Left cardiac atrium (tissue), 4 donors: ENCODE data around the gene LARP7. TPM values are rescaled to one million over a fixed set of nuclear protein-coding genes. Genes with fewer than 3 reads are reported as not detected.
"Not testable (repeated sequence)": the region's sequence is repeated elsewhere in the genome, so short reads cannot be mapped to it uniquely, and the experiment has no call there.

Source experiments
- ATAC-seq, 2 donors: fragments of 200-7000 bp; cut with Tn5 transposase; one replicate each; pipeline ENCODE4 v1.9.1; 2020; ENCODE audit warnings: mild to moderate bottlenecking in 2 of 2, moderate library complexity in 2 of 2
- DNase-seq: peaks from one replicate; pipeline ENCODE4 v3.0.0-alpha.2; 2020
- intact Hi-C, 2 donors: fragments of 100-400 bp; cut with DNase I; formaldehyde crosslinking; loops; one replicate each; pipeline versions ENCODE4 v1.14.1 to v1.15.1; 2022 to 2023
- long read RNA-seq: library from polyadenylated mRNA; unstranded; transcript quantifications from one replicate; pipeline ENCODE4 v2.0.0, GENCODE V29; 2021
- total RNA-seq, 2 donors: library from RNA; stranded (reverse); fragmentation: NEBNext Ultra II Directional; extraction: Animal tissue kit (Norgen Biotek cat#: 25700); gene quantifications; one replicate each; pipeline ENCODE4 v1.2.1, GENCODE V29; 2021
- donor health status: DM: no; HTN: yes; CAD: no.
- donor health status: DM: no; HTN: yes; CAD: no; lungs with severe emphysema.
- donor health status: DM: yes; HTN: yes; CAD: no.
- donor health status: Dilated cardiomyopathy.

LARP7 gene
- 10 to 100 TPM; 43.9 to 44.9 TPM for total RNA-seq
- long read RNA-seq, partial matches to known transcripts: 4 of 5 reads
- long read RNA-seq, other reads (novel, unspliced or antisense): 0 of 5 reads

DNA sequence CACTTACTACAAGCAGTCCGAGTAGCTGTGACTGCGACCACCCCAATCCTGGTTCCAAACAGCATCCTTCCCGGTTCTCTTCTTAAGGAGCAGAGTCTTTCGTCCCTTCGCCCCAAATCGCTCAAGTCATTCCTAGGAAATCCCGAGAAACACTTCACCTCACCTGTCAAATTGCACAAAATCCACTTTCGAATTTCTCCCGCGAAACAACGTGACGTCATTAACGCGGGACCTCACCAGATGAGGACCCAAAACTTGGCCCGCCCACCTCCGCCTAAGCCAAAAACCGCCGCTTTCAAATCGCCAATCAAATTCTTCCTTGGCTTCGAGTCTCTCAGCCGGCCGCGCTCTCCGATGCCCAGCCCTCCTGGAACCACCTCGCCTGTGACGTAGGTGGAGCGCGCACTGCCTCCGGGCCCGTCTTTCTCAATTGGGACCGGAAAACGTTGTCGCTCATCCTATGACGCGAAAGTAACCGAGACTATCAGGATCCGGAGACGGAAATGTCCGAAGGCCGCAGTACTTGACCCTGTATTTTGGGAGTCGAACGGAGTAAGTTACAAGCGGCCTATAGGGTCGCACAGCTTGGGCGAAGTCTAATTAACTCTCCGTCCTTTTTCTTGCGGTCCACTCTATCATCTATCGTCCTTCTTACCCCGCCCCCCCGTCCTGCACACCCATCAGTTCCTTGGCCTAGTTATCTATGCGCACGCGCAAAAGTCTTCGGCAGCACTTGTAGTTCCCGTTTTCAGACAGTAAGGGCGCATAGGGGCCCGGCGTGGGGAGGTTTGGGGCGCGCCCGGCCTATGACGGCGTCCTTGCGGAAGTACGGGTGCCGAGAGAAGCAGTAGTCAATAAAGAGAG is at the start of gene LARP7, which contains the start of gene ZGRF1:
LARP7 (plus strand) TSS at position 456 of the 864 bp plus-strand sequence. CDS start 7,527 bp downstream, outside the sequence.
ZGRF1 (minus strand) TSS at position 222 of the 864 bp plus-strand sequence. CDS start 3,733 bp downstream, outside the sequence.
- intact Hi-C loops: loop anchor here (10.0 kb wide), 2 partner anchors 128 to 458 kb away; no protein-coding TSS in a partner anchor
- ATAC-seq (peak; percentile 98 to 99), DNase-seq (peak; percentile 99)

DNA sequence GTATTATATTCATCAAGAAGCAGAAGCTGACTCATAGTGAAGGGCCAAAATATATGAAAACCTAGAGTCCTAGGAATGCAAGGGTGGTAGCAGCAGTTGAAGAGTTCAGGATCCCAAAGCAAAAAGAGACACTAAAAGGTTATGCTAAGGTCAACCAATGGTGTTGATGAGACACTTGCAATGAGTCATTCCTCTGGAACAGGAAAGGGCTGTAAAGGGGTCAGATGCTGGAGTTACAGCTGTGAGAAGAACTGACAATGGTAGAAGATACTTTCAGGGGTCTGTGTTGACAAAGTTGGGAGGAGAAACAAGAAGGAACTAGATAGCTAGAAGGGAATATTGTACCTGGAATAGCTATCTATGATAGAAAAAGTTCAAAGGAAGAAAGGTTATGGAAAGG is 47.7 kb upstream of the LARP7 start:
- ATAC-seq (no peak), DNase-seq (no peak)
- intact Hi-C loops: no loop called here

DNA sequence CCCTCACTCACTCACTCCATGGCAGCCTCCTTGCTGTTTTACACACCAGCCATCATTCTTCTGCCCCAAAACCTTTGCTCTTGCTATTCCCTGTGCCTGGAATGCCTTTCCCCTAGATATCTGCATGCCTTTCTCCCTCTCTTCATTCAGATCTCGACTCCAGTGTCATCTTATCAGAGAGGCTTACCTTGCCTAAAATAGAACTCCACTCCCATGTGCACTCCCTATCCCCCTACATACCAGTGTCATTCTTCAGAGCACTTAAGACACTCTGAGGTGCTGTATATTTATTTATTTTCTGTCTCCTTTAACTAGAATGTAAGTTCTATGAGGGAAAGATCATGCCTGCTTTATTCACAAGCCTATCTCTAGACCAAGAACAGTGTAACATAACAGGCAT is 45.4 kb upstream of the LARP7 start:
- intact Hi-C loops: no loop called here
- DNase-seq: no peak
- peak in 1 of 2 donors; percentile 61 for ATAC-seq

DNA sequence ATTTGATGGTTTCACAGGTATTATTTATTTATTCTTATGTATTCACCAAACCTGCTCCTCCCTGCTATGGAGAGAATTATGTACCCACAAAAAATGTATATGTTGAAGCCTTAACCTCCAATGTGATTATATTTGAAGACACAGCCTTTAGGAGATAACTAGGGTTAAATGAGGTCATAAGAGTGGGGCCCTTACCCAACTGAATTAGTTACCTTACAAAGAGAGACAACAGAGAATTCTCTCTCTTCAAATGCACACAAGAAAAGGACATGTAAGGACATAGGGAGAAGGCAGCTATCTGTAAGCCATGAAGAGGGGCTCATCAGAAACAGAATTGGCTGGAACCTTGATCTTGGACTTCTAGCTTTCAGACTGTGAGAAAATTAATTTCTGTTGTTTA is 44.2 kb upstream of the LARP7 start:
- no peak for DNase-seq
- ATAC-seq: no peak
- intact Hi-C loops: no loop called here

DNA sequence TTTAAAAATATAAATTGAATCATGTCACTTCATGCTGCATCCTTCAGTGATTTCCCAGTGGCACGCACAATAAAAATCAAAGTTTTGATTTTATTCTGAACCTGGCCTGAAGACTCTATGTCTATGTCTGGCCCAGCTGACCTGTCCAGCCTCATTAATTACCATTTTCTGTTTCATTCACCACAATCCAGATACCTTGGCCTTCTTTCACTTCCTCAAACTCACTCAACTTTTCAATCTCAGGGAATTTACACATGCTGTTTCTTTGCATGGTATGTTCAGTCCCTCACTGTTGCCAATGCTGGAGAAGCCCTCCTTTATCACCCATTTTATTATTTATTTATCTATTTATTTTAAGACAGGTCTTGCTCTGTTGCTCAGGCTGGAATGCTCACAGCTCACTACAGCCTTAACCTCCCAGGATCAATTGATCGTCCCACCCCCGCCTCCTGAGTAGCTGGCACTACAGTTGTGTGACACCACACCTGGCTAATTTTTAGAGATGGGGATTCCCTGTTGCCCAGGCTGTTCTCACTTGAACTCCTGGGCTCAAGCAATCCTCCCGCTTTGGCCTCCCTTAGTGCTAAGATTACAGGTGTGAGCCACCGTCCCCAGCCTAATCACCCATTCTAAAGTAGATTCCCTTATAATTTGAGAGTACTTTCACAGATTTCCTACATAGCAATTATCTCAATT is 43.4 kb upstream of the LARP7 start:
- DNase-seq (no peak), ATAC-seq (no peak)
- intact Hi-C loops: no loop called here

DNA sequence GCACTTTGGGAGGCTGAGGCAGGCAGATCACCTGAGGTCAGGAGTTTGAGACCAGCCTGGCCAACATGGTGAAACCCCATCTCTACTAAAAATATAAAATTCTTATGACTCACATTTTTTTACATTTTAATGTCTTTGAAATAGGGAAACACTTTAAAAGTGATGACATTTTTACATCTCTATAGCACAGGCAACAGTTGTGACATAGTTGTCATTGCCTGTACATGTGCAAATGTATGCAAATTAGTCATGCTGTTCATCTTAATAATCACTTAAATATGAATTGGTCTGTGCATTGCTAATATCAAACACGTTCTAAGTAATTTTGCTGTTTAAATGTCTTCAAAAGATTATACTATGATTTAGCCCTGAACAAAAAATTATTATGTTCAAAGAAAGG is 42.0 kb upstream of the LARP7 start:
- no peak for ATAC-seq
- no peak for DNase-seq
- intact Hi-C loops: no loop called here

DNA sequence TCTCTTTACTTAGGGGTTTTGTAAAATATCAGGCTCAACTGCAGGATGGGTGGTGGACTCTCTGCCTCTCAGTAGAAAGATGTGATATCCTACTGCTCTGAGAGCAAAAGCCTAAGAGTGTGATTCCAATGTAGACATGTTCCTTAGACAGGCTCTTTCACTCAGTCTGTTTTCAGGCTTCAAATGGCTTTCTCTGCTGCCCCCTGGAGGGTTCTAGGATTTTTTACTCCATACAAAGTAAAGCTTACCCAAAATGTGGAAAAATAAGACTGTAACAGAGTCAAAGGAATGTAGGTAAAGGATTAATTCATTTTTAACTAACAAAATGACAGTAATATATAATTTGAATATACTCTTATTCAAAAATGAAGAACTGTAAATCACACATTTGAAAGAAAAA is 32.4 kb upstream of the LARP7 start:
- intact Hi-C loops: loop anchor here (2.0 to 10.0 kb wide), 3 partner anchors 276 to 490 kb away; no protein-coding TSS in a partner anchor
- ATAC-seq (peak; percentile 75 to 78), DNase-seq (no peak)

DNA sequence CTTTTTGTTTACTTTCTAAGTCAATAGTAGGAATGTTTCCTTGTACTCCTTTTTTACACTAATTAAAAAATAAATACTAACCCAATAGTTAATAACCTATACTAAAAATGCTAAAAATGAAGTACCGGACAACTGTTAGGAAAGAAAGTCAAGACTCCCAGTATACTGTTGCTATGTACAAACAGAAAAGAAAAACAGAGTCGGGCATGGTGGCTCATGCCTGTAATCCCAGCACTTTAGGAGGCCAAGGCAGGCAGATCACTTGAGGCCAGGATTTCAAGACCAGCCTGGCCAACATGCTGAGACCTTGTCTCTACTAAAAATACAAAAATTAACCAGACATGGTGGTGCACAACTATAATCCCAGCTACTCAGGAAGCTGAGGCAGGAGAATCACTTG is 24.1 kb upstream of the LARP7 start:
- ATAC-seq, DNase-seq, intact Hi-C loops: not testable (repeated sequence)

DNA sequence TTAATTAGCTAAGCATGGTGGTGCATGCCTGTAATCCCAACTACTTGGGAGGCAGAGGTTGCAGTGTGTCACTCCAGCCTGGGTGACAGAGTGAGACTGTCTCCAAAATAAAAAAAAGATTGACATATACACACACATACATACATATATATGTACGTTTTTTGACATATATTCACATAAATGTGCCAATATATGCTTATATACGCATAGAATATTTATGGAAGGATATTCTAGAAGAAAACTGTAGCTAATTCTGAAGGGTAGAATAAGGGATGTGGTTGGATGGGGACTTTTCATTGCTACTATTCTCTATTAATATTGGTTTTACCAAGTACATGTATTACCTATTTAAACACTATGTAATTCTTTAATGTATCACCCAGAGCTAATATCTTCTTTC is 20.0 kb upstream of the LARP7 start:
- ATAC-seq (no peak), DNase-seq (no peak)
- intact Hi-C loops: no loop called here

DNA sequence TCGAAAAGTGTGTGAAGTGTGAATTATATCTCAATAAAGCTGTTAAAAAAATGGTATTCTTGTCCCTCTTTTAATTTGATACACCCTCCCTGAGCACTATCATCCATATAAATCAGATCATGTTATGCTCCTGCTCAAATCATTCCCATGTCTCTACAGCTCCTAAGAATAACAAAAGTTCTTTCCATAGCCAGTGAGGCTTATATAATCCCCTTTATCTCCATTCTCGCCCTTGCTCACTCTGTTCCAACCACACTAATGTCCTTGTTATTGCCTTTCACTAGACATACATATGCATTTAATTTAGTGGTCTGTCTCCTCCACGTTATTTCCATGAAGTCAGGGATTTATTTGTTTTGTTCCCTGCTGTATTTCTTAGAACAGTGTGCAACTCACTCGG is 10.7 kb upstream of the LARP7 start:
- DNase-seq (no peak), ATAC-seq (no peak)
- intact Hi-C loops: loop anchor here in 1 of 2 donors (5.0 kb wide), 1 partner anchor 316 kb away; no protein-coding TSS in a partner anchor

DNA sequence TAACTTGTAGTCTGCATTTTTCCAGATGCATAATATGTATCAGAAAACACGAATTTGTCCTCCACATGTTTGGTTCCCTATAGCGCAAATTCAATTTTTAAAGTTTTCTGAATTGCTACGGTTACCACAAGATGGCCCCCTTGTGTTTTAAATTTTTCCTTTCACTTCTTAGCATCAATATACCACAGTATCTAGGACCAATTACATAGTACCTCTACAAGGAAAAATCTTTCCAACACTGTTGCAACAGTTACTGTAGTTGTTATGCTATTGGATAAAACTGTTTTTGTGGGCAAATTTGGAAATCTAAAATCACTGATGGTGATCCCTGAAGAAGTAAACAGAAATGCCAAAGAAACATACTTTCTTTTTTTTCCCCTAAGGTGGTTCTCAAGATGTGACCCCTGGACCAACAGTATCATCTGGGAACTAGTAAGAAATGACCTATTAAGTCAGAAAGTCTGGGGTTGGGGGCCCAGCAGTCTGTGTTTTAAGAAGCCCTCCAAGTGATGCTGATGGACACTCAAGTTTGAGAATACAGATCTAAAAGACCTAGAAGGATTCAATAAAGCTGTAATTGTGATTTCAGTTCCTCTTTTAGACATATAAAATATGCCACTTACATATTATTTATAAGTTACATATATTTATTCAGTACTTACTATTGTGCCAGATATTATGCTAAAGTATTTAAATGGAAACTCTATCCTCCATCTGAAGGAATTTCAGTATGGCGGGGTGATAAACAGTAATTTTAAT is 3.3 kb upstream of the LARP7 start:
- no peak for ATAC-seq
- intact Hi-C loops: loop anchor here (5.0 to 10.0 kb wide), 3 partner anchors 131 to 461 kb away; no protein-coding TSS in a partner anchor
- no peak for DNase-seq

DNA sequence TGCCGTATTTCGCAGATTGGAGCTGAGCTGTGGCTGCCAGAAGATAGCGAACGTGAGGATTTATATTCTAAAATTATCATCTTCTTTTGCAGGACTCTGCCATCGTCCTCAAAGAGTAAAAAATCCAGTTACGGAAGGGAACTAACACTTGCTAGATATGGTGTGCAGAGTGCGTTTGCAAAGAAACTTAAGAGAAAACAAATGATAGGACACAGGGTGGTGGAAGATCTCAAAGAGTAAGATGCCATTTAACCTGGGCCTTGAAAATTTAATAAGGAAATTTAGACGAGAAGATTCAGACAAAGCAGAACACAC is 566 bp downstream of the LARP7 start:
- ATAC-seq: no peak

DNA sequence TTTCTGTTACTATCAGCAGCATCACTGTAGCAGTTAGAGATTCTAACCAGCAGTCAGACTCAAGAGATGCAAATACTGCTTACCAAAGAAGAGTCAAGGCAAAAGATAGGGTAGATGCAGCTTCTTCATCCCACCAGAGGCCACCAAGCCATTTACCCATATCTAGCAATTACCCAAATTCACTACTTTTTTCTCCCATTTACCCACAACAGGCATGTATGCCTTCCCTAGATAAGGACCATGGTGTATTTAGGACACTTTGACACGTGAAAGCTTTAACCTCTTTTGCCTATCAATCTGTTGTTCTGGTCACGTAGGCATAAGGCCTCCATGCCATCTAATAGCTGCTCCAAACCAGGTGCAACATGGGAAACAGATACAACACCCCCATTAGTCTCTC is 5.6 kb downstream of the LARP7 start:
- DNase-seq: no peak
- intact Hi-C loops: no loop called here
- ATAC-seq: no peak

More for the DNA sequence above, 566 bp downstream of the LARP7 start:
- DNase-seq: no peak
- intact Hi-C loops: loop anchor here (10.0 kb wide), 2 partner anchors 127 to 457 kb away; no protein-coding TSS in a partner anchor

DNA sequence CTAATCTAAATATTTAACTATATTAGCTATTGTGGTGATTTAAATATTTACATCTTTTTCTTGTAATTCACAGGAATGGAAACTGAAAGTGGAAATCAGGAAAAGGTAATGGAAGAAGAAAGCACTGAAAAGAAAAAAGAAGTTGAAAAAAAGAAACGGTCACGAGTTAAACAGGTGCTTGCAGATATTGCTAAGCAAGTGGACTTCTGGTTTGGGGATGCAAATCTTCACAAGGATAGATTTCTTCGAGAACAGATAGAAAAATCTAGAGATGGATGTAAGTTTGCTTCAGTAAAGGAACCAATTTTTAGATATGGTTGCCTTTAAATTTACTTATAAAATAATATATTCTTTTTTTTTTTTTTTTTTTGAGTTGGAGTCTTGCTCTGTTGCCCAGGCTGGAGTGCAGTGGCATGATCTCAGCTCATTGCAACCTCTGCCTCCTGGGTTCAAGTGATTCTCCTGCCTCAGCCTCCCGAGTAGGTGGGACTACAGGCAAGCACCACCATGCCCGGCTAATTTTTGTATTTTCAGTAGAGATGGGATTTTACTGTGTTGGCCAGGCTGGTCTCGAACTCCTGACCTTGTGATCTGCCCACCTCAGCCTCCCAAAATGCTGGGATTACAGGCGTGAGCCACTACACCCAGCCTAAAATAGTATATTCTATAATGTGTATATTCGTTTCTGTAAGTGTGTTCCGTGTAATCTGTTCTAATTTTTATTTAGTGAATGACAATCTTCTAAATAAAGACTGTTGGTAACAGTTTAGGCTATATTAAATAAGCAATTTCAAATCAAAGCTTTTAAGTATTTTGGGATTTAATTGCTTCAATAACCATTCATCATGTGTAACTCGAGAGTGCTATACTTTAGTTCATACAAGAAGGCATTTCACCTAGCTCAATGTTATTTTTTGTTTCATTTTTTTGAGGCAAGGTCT is 7.9 kb downstream of the LARP7 start:
- ATAC-seq, intact Hi-C loops, DNase-seq: not testable (repeated sequence)

DNA sequence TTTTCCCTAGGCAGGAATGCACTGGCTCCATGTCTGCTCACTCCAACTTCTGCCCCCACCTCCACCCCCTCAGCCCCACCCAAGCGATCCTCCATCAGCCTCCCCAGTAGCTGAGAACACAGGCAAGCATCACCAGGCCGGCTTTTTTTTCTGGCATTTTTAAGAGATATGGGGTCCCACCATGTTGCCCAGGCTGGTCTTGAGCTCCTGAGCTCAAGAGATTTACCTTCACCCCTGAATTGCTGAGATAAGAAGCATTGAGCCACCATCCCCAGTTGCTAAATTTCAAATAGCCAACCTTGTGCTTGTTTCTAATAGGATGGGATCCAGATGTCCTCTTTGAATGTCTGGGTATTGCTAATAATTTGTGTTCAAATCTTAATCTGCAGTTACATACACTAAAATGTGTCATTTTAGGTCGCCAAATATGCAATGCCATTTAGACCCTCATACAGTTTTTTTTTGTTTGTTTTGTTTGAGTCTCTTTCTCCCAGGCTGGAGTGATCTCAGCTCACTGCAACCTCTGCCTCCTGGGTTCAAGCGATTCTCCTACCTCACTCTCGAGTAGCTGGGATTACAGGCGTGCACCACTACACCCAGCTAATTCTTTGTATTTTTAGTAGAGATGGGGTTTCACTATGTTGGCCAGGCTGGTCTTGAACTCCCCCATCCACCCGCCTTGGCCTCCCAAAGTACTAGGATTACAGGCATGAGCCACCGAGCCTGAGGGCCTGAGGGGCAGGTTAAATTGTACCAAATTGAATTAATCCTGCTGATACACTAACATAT is 8.8 kb downstream of the LARP7 start:
- intact Hi-C loops: no loop called here
- ATAC-seq (no peak), DNase-seq (no peak)

DNA sequence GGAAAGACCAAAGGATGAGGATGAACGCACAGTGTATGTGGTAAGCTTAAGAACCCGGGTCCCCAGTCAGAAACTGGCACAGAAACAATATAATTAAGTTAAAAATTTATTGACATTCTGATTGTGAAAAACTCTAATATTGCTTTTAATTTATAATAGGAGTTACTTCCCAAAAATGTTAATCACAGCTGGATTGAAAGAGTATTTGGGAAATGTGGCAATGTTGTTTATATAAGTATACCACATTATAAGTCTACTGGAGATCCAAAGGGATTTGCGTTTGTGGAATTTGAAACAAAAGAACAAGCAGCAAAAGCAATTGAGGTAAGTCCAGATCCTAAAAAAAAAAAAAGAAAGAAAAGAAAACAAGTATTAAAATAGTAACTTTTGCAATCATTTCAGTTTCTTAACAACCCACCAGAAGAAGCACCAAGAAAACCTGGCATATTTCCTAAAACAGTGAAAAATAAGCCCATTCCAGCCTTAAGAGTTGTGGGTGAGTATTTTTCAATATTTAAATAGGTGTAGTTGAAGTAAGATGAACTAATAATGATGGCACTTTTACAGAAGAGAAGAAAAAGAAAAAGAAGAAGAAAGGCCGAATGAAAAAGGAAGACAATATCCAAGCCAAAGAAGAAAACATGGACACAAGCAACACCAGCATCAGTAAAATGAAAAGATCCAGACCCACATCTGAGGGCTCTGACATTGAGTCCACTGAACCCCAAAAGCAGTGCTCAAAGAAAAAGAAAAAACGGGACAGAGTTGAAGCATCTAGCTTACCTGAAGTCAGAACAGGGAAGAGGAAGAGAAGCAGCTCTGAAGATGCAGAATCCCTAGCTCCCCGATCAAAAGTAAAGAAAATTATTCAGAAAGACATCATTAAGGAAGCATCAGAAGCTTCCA is 9.9 kb downstream of the LARP7 start:
- ATAC-seq (no peak), DNase-seq (no peak)
- intact Hi-C loops: no loop called here
